ENCODE results near the gene CST8. TPM values are rescaled to one million over a fixed set of nuclear protein-coding genes. Genes with fewer than 3 reads are reported as not detected.
"Not testable (repeated sequence)": the region's sequence is repeated elsewhere in the genome, so short reads cannot be mapped to it uniquely, and the experiment has no call there.

The CST8 gene
- total RNA-seq, 2 experiments from 2014 or later = not detected

DNA sequence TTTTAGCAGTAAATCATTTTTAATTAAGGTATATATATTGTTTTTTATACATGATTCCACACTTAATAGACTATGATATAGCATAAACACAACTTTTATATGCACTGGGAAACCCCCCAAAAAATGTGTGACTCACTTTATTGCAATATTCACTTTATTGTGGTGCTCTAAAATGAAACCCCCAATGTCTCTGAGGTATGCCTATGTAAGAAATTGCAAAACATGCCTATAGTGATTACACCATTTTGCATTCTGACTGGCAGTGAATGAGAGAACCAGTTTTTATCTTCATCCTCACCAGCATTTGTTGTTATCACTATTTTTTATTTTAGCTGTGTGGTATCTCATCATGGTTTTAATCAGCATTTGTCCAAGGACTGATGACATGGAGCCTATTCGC, 29.7 kb upstream of the CST8 start:
- H3K9me3 ChIP-seq (ENCODE audit: low read length) = no peaks in the 10 kb centered on the region
- POLR2A ChIA-PET = no interaction called here
- CTCF ChIA-PET (ENCODE audit: unreplicated experiment) = no interaction called here
- H2AFZ ChIP-seq (ENCODE audit: low read length) = no peak overlapping the region
- H3K4me1 ChIP-seq (ENCODE audit: insufficient read depth, low read length, poor library complexity, severe bottlenecking) = peaks cover 6% of the 10 kb centered on the region
- H3K36me3 ChIP-seq (ENCODE audit: insufficient read depth, low read length) = no peaks in the 10 kb centered on the region
- no peaks in the 10 kb centered on the region for H4K20me1 ChIP-seq (ENCODE audit: insufficient read depth, low read length)
- DNase-seq (ENCODE audit: low spot score) = no peak
- BruUV-seq (replicated peaks) = no TSS peak
- no peak overlapping the region for H3K27ac ChIP-seq (ENCODE audit: low read depth, low read length, poor library complexity, severe bottlenecking)
- TF ChIP-seq, protein P1, sequence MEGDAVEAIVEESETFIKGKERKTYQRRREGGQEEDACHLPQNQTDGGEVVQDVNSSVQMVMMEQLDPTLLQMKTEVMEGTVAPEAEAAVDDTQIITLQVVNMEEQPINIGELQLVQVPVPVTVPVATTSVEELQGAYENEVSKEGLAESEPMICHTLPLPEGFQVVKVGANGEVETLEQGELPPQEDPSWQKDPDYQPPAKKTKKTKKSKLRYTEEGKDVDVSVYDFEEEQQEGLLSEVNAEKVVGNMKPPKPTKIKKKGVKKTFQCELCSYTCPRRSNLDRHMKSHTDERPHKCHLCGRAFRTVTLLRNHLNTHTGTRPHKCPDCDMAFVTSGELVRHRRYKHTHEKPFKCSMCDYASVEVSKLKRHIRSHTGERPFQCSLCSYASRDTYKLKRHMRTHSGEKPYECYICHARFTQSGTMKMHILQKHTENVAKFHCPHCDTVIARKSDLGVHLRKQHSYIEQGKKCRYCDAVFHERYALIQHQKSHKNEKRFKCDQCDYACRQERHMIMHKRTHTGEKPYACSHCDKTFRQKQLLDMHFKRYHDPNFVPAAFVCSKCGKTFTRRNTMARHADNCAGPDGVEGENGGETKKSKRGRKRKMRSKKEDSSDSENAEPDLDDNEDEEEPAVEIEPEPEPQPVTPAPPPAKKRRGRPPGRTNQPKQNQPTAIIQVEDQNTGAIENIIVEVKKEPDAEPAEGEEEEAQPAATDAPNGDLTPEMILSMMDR (conservative IDR thresholded peaks at IDR 0.05; ENCODE audit: low read length) = no peak
- no peak for TF ChIP-seq EZH2phosphoT487 (IDR thresholded peaks at IDR 0.05; ENCODE audit: borderline replicate concordance, low read depth, low read length)
- no peak overlapping the region for H3K4me3 ChIP-seq (ENCODE audit: low read depth, low read length, poor library complexity, severe bottlenecking)
- intact Hi-C loops (cut with micrococcal nuclease; ENCODE audit: unreplicated experiment) = no loop called here
- no peak overlapping the region for H3K4me2 ChIP-seq (ENCODE audit: low read length)
- no peaks in the 10 kb centered on the region for H3K9me2 ChIP-seq (ENCODE audit: insufficient read depth, low read length)
- H3K79me2 ChIP-seq (ENCODE audit: insufficient read depth, low read depth, low read length) = no peaks in the 10 kb centered on the region

DNA sequence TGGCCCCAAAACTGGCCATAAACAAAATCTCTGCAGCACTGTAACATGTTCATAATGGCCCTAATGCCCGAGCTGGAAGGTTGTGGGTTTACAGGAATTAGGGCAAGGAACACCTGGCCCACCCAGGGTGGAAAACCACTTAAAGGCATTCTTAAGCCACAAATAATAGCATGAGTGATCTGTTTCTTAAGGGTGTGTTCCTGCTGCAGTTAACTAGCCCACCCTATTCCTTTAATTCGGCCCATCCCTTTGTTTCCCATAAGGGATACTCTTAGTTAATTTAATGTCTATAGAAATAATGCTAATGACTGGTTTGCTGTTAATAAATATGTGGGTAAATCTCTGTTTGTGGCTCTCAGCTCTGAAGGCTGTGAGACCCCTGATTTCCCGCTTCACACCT, 24.0 kb upstream of the CST8 start:
- H3K79me2 ChIP-seq (ENCODE audit: insufficient read depth, low read depth, low read length); CTCF ChIA-PET (ENCODE audit: unreplicated experiment); BruUV-seq (replicated peaks); H3K9me2 ChIP-seq (ENCODE audit: insufficient read depth, low read length); H3K4me1 ChIP-seq (ENCODE audit: insufficient read depth, low read length, poor library complexity, severe bottlenecking); H2AFZ ChIP-seq (ENCODE audit: low read length); H3K27ac ChIP-seq (ENCODE audit: low read depth, low read length, poor library complexity, severe bottlenecking); H3K36me3 ChIP-seq (ENCODE audit: insufficient read depth, low read length); H3K9me3 ChIP-seq (ENCODE audit: low read length); H4K20me1 ChIP-seq (ENCODE audit: insufficient read depth, low read length); DNase-seq (ENCODE audit: low spot score); H3K4me2 ChIP-seq (ENCODE audit: low read length); POLR2A ChIA-PET; H3K4me3 ChIP-seq (ENCODE audit: low read depth, low read length, poor library complexity, severe bottlenecking); intact Hi-C loops (cut with micrococcal nuclease; ENCODE audit: unreplicated experiment): not testable (repeated sequence)

DNA sequence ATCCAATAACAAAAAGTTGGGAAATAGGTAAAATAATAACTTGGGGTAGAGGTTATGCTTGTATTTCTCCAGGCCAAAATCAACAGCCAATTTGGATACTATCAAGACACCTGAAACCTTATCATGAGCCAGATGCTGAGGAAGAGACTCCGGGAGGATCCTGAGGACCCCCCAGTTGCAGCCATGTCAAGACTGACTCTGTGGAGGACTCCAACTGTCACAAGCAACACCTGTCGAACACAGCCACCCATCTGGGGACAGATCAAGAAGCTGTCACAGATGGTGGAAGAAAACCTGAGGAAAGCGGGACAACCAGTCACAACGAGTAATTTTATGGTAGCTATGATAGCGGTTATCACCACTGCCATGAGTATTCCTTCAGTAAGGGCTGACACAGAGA, 18.6 kb upstream of the CST8 start:
- H3K9me3 ChIP-seq (ENCODE audit: low read length); H4K20me1 ChIP-seq (ENCODE audit: insufficient read depth, low read length); CTCF ChIA-PET (ENCODE audit: unreplicated experiment); H3K79me2 ChIP-seq (ENCODE audit: insufficient read depth, low read depth, low read length); H3K9me2 ChIP-seq (ENCODE audit: insufficient read depth, low read length); H3K4me1 ChIP-seq (ENCODE audit: insufficient read depth, low read length, poor library complexity, severe bottlenecking); H3K4me3 ChIP-seq (ENCODE audit: low read depth, low read length, poor library complexity, severe bottlenecking); DNase-seq (ENCODE audit: low spot score); BruUV-seq (replicated peaks); intact Hi-C loops (cut with micrococcal nuclease; ENCODE audit: unreplicated experiment); H3K36me3 ChIP-seq (ENCODE audit: insufficient read depth, low read length); H3K4me2 ChIP-seq (ENCODE audit: low read length); H3K27ac ChIP-seq (ENCODE audit: low read depth, low read length, poor library complexity, severe bottlenecking); H2AFZ ChIP-seq (ENCODE audit: low read length): not testable (repeated sequence)
- POLR2A ChIA-PET = interaction anchor here (1.2 kb wide), 1 partner anchor 15 kb away, joined by 3 read pairs; no protein-coding TSS in a partner anchor

DNA sequence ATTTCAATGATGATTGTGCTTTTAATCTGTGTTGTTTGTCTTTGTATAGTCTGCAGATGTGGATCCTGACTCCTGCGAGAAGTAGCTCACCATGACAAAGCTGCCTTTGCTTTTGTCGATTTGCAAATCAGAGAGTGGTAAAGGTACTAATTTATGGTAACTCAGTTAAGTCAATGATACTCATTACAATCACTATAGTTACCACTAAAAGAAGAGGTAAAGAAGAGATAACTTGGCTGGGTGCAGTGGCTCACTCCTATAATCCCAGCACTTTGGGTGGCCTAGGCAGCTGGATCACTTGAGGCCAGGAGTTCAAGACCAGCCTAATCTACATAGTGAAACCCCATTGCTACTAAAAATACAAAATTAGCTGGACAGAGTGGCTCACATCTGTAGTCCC, 17.6 kb upstream of the CST8 start:
- H4K20me1 ChIP-seq (ENCODE audit: insufficient read depth, low read length); H3K4me2 ChIP-seq (ENCODE audit: low read length); H3K36me3 ChIP-seq (ENCODE audit: insufficient read depth, low read length); H3K9me2 ChIP-seq (ENCODE audit: insufficient read depth, low read length); H3K4me1 ChIP-seq (ENCODE audit: insufficient read depth, low read length, poor library complexity, severe bottlenecking); H3K27ac ChIP-seq (ENCODE audit: low read depth, low read length, poor library complexity, severe bottlenecking); H3K9me3 ChIP-seq (ENCODE audit: low read length); intact Hi-C loops (cut with micrococcal nuclease; ENCODE audit: unreplicated experiment); BruUV-seq (replicated peaks); H3K4me3 ChIP-seq (ENCODE audit: low read depth, low read length, poor library complexity, severe bottlenecking); H2AFZ ChIP-seq (ENCODE audit: low read length); CTCF ChIA-PET (ENCODE audit: unreplicated experiment); DNase-seq (ENCODE audit: low spot score); H3K79me2 ChIP-seq (ENCODE audit: insufficient read depth, low read depth, low read length): not testable (repeated sequence)
- POLR2A ChIA-PET = interaction anchor here (1.2 kb wide), 1 partner anchor 14 kb away, joined by 3 read pairs; no protein-coding TSS in a partner anchor
